Tibial nerve (tissue), 4 donors: ENCODE results near the gene FLYWCH1.

ENCODE experiments used
- CTCF ChIP-seq, 5 experiments: fragments of 200-600 bp in 3 of 5; fragments of 450-650 bp in 2 of 5; sonication (generic) in 3 of 5; IDR thresholded peaks; one replicate each; pipeline ENCODE4 v1.5.1; 2016 to 2019; ENCODE audit warnings: antibody characterized with exemption in 5 of 5, mild to moderate bottlenecking in 3 of 5, moderate library complexity in 2 of 5
- EP300 ChIP-seq, 2 donors: sonication (generic); formaldehyde crosslinking; IDR thresholded peaks; one replicate each; pipeline ENCODE4 v1.6.1; 2017; ENCODE audit warnings: antibody characterized with exemption in 2 of 2, mild to moderate bottlenecking in 1 of 2
- POLR2A ChIP-seq, 2 donors: fragments of 450-650 bp; IDR thresholded peaks; one replicate each; pipeline ENCODE4 v1.6.1; 2017; ENCODE audit warnings: antibody characterized with exemption in 2 of 2, mild to moderate bottlenecking in 2 of 2, moderate library complexity in 2 of 2

DNA sequence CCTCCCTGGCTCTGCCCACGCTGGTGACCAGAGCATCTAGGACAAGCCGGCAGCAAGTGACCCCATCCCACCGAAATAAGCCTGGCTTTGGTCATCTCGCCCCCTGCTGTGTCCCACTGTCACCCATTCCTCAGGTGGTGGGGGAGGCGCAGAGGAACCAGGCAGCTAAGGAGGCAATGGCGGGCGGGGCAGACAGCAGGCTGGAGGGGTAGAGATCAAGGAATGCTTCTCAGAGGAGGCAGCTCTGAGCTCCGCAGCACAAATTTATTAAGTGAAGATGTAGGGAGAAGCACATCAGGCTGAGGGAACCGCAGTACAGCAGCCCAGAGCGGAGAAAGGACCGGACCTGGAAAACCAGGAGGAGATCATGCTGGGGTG is 44.8 kb downstream of the FLYWCH1 start:
- TF ChIP-seq POLR2A (IDR thresholded peaks at IDR 0.05) (no peak), CTCF (IDR thresholded peaks at IDR 0.05) (no peak), EP300 (IDR thresholded peaks at IDR 0.05) (no peak)
